Mesenchymal stem cell (in vitro differentiated cells and primary cell): Measurements from ENCODE around the gene CAMK4.

Experiments
- DNase-seq: peaks from one replicate; pipeline ENCODE4 v3.0.0-alpha.2; 2013
- H2AFZ ChIP-seq: one replicate; pipeline ENCODE4 v1.6.1; 2013; ENCODE audit warnings: low read depth, mild to moderate bottlenecking, control low read depth, inconsistent platforms, low read length, moderate library complexity
- H2AK5ac ChIP-seq: 2 replicates; pipeline ENCODE4 v1.6.1; 2013; ENCODE audit warnings: low read length, moderate library complexity, mild to moderate bottlenecking, inconsistent platforms; ENCODE audit not compliant: severe bottlenecking
- H2BK120ac ChIP-seq: one replicate; pipeline ENCODE4 v1.6.1; 2013; ENCODE audit warnings: low read depth, mild to moderate bottlenecking, inconsistent platforms, low read length, moderate library complexity
- H2BK12ac ChIP-seq, 2 experiments: one replicate each; pipeline ENCODE4 v1.6.1; 2013; ENCODE audit warnings: inconsistent platforms in 2 of 2, low read length in 2 of 2, mild to moderate bottlenecking in 2 of 2, moderate library complexity in 2 of 2, control low read depth in 1 of 2
- H2BK15ac ChIP-seq: one replicate; pipeline ENCODE4 v1.6.1; 2013; ENCODE audit warnings: mild to moderate bottlenecking, low read depth, inconsistent platforms; ENCODE audit not compliant: poor library complexity, severe bottlenecking
- H2BK5ac ChIP-seq: 2 replicates; pipeline ENCODE4 v1.6.1; 2013; ENCODE audit warnings: low read depth, mild to moderate bottlenecking, low read length, control low read depth, inconsistent platforms; ENCODE audit not compliant: poor library complexity, severe bottlenecking
- H3K14ac ChIP-seq, 2 experiments: one replicate each; pipeline ENCODE4 v1.6.1; 2013; ENCODE audit warnings: inconsistent platforms in 2 of 2, low read length in 2 of 2, control low read depth in 1 of 2, mild to moderate bottlenecking in 1 of 2, moderate library complexity in 1 of 2
- H3K18ac ChIP-seq, 2 experiments: one replicate each; pipeline ENCODE4 v1.6.1; 2013; ENCODE audit warnings: inconsistent platforms in 2 of 2, low read length in 2 of 2, control low read depth in 1 of 2, low read depth in 1 of 2, mild to moderate bottlenecking in 1 of 2
- H3K23ac ChIP-seq, 2 experiments: one replicate each; pipeline ENCODE4 v1.6.1; 2013; ENCODE audit warnings: inconsistent platforms in 2 of 2, low read length in 2 of 2, mild to moderate bottlenecking in 2 of 2, moderate library complexity in 2 of 2, control low read depth in 1 of 2
- H3K27ac ChIP-seq: 2 replicates; pipeline ENCODE4 v1.5.1; 2013; ENCODE audit warnings: mild to moderate bottlenecking, moderate library complexity, low read length, control low read depth, inconsistent platforms; ENCODE audit not compliant: poor library complexity, severe bottlenecking
- H3K27me3 ChIP-seq, 2 experiments: 2 replicates each; pipeline versions ENCODE4 v1.6.1 to v1.7.0; 2013; ENCODE audit warnings: low read length in 2 of 2, mild to moderate bottlenecking in 2 of 2, moderate library complexity in 2 of 2, control low read depth in 1 of 2, inconsistent platforms in 1 of 2; ENCODE audit not compliant: control insufficient read depth in 1 of 2, insufficient read depth in 1 of 2
- H3K36me3 ChIP-seq, 2 experiments: 2 replicates each; pipeline versions ENCODE4 v1.6.1 to v1.7.0; 2013; ENCODE audit warnings: low read length in 2 of 2, control low read depth in 1 of 2, inconsistent platforms in 1 of 2, low read depth in 1 of 2, mild to moderate bottlenecking in 1 of 2; ENCODE audit not compliant: insufficient read depth in 2 of 2, control insufficient read depth in 1 of 2
- H3K4ac ChIP-seq, 2 experiments: one replicate each; pipeline ENCODE4 v1.6.1; 2013; ENCODE audit warnings: inconsistent platforms in 2 of 2, low read length in 2 of 2, mild to moderate bottlenecking in 2 of 2, moderate library complexity in 2 of 2, control low read depth in 1 of 2, low read depth in 1 of 2
- H3K4me1 ChIP-seq: 2 replicates; pipeline ENCODE4 v1.6.1; 2013; ENCODE audit warnings: low read depth, low read length, control low read depth; ENCODE audit not compliant: control insufficient read depth, insufficient read depth
- H3K4me2 ChIP-seq: 2 replicates; pipeline ENCODE4 v1.6.1; 2013; ENCODE audit warnings: low read length, mild to moderate bottlenecking, inconsistent platforms; ENCODE audit not compliant: poor library complexity, severe bottlenecking
- H3K4me3 ChIP-seq, 2 experiments: 2 replicates each; pipeline versions ENCODE4 v1.5.1 to v1.7.0; 2013; ENCODE audit warnings: low read length in 2 of 2, mild to moderate bottlenecking in 2 of 2, control low read depth in 1 of 2, low read depth in 1 of 2; ENCODE audit not compliant: insufficient read depth in 1 of 2
- H3K79me1 ChIP-seq: replicated peaks from 2 replicates; pipeline ENCODE4 v1.6.1; 2013; ENCODE audit warnings: mild to moderate bottlenecking, control low read depth, low read length, inconsistent platforms; ENCODE audit not compliant: poor library complexity, severe bottlenecking
- H3K9ac ChIP-seq: 2 replicates; pipeline ENCODE4 v1.7.0; 2013; ENCODE audit warnings: mild to moderate bottlenecking, low read length, moderate library complexity
- H3K9me3 ChIP-seq: 2 replicates; pipeline ENCODE4 v1.7.0; 2013; ENCODE audit warnings: mild to moderate bottlenecking, low read length; ENCODE audit not compliant: control insufficient read depth
- H4K8ac ChIP-seq: one replicate; pipeline ENCODE4 v1.6.1; 2013; ENCODE audit warnings: inconsistent platforms, mild to moderate bottlenecking, low read length, moderate library complexity
- H4K91ac ChIP-seq: one replicate; pipeline ENCODE4 v1.6.1; 2013; ENCODE audit warnings: mild to moderate bottlenecking, low read length, inconsistent platforms
- WGBS: methylation state at CpG from one replicate; pipeline ENCODE4 v1.1.7; 2013; ENCODE audit warnings: mixed read lengths; 5-methylcytosine and 5-hydroxymethylcytosine counted together

CAMK4 gene

DNA sequence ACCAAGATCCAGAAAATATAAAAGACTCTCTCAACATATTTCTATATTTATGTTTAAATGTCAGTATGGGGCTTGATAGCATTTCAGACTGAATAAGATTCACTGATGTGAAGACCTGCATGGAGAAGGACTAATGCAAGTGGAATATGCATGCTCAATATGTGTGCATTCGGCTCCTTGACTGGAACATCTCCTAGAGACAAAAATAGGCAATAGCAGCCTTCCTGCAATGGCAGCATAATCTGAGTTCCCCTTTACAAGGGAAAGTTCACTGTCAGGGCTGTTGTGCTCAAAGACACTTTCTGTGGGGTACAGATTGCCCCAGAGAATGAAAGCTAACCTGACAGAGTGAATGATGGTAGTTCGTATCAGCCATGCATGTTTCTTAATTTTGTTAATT lies 245.7 kb downstream of the CAMK4 start:
- Histone ChIP-seq H2BK5ac (no peak overlapping the region), H3K36me3 (no peaks in the 10 kb centered on the region), H4K91ac (no peak overlapping the region), H2AK5ac (no peak overlapping the region), H3K79me1 (no peaks in the 10 kb centered on the region), H3K9ac (no peak overlapping the region), H2BK12ac (peak overlapping the region in 1 of 2 experiments; percentile 11), H2AFZ (no peak overlapping the region), H4K8ac (no peak overlapping the region), H3K4ac (no peak overlapping the region), H3K4me3 (no peak overlapping the region), H3K27ac (no peak overlapping the region), H3K27me3 (no peaks in the 10 kb centered on the region), H3K4me2 (no peak overlapping the region), H3K9me3 (no peaks in the 10 kb centered on the region), H3K18ac (no peak overlapping the region), H3K14ac (no peak overlapping the region), H2BK15ac (no peak overlapping the region), H3K4me1 (no peaks in the 10 kb centered on the region), H3K23ac (no peak overlapping the region), H2BK120ac (no peak overlapping the region)
- 63% methylated on average over 1 of the region's 2 CpGs for WGBS
- DNase-seq = no peak

DNA sequence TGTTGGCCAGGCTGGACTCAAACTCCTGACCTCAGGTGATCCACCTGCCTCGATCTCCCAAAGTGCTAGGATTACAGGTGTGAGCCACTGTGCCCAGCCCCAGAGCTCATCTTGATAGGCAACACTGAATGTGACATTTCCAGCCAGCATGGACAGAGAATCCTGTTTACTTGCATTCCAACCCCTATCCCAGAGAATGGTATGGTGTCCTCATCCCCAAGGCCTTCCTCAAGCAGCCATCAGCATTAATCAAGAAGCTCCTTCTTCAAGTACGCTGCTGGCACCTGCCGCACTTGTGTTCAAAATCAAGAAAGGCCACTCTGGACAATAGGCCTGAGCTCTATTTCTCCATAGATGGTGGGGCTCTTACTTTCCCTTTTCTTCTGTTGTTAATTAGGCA lies 247.9 kb downstream of the CAMK4 start:
- Histone ChIP-seq H4K8ac (no peak overlapping the region), H3K4me1 (no peaks in the 10 kb centered on the region), H3K4ac (peak overlapping the region in 1 of 2 experiments; percentile 24), H3K79me1 (no peaks in the 10 kb centered on the region), H3K4me2 (no peak overlapping the region), H3K36me3 (no peaks in the 10 kb centered on the region), H3K9me3 (no peaks in the 10 kb centered on the region), H3K18ac (no peak overlapping the region), H3K9ac (no peak overlapping the region), H2AK5ac (no peak overlapping the region), H2BK15ac (no peak overlapping the region), H2BK5ac (no peak overlapping the region), H2AFZ (no peak overlapping the region), H2BK120ac (no peak overlapping the region), H4K91ac (no peak overlapping the region), H2BK12ac (no peak overlapping the region), H3K23ac (no peak overlapping the region), H3K14ac (no peak overlapping the region), H3K4me3 (no peak overlapping the region), H3K27ac (no peak overlapping the region), H3K27me3 (no peaks in the 10 kb centered on the region)
- 96% methylated on average over 3 of the region's 3 CpGs for WGBS
- DNase-seq = no peak

DNA sequence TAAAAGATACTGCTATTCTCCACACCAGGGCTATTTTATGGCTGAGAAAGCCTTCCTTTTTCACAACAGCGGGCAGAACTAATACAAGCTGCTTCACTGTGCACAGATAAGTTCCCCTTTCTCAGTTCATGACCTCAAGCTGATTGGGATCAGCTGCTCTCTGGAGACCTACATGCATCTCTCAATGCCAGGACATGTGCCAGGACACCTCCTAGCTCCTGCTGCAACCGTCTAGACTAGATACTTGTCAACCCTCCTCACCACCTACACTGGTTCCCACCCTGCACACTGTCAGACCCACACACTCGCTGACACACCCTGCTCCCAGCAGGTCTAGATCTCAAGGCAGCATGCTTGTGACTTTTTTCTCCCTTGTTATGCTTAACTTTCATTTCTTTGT lies 248.4 kb downstream of the CAMK4 start:
- H2BK12ac ChIP-seq = peak overlapping the region in 1 of 2 experiments; percentile 2
- H2BK120ac ChIP-seq = no peak overlapping the region
- no peak overlapping the region for H3K14ac ChIP-seq
- no peaks in the 10 kb centered on the region for H3K36me3 ChIP-seq
- DNase-seq = no peak
- H2BK5ac ChIP-seq = no peak overlapping the region
- no peak overlapping the region for H3K23ac ChIP-seq
- no peak overlapping the region for H4K91ac ChIP-seq
- no peak overlapping the region for H3K4me2 ChIP-seq
- no peak overlapping the region for H3K27ac ChIP-seq
- H3K9ac ChIP-seq = no peak overlapping the region
- no peak overlapping the region for H2BK15ac ChIP-seq
- no peak overlapping the region for H3K4ac ChIP-seq
- no peak overlapping the region for H4K8ac ChIP-seq
- no peaks in the 10 kb centered on the region for H3K9me3 ChIP-seq
- H2AFZ ChIP-seq = no peak overlapping the region
- H3K79me1 ChIP-seq = no peaks in the 10 kb centered on the region
- H2AK5ac ChIP-seq = no peak overlapping the region
- no peaks in the 10 kb centered on the region for H3K27me3 ChIP-seq
- no peak overlapping the region for H3K4me3 ChIP-seq
- H3K4me1 ChIP-seq = no peaks in the 10 kb centered on the region
- WGBS = 76% methylated on average over 3 of the region's 3 CpGs
- no peak overlapping the region for H3K18ac ChIP-seq

DNA sequence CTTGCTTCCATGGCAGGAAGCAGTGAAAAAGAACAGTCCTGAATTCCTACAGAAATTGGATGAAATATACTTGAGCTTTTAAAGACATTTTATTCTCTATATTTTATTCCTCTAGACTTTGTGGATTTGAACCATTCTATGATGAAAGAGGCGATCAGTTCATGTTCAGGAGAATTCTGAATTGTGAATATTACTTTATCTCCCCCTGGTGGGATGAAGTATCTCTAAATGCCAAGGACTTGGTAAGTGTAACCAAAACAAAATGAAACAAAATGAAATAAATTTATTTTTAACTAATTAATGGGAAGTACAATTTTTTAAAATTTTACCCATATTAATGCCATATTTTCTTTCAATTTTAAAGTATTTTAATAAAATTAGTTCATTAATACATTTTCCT lies 254.1 kb downstream of the CAMK4 start:
- Histone ChIP-seq H3K4ac (no peak overlapping the region), H2AFZ (no peak overlapping the region)

More for the DNA sequence above, 254.1 kb downstream of the CAMK4 start:
- Histone ChIP-seq H3K4me2 (no peak overlapping the region), H2AK5ac (no peak overlapping the region), H3K9ac (no peak overlapping the region), H3K4me3 (no peak overlapping the region), H3K23ac (no peak overlapping the region), H3K9me3 (no peaks in the 10 kb centered on the region), H4K8ac (no peak overlapping the region), H3K4me1 (no peaks in the 10 kb centered on the region), H3K14ac (no peak overlapping the region), H3K36me3 (no peaks in the 10 kb centered on the region), H3K18ac (no peak overlapping the region), H2BK5ac (no peak overlapping the region), H3K27ac (no peak overlapping the region), H4K91ac (no peak overlapping the region), H2BK120ac (no peak overlapping the region), H3K27me3 (no peaks in the 10 kb centered on the region), H3K79me1 (no peaks in the 10 kb centered on the region), H2BK15ac (no peak overlapping the region), H2BK12ac (no peak overlapping the region)
- 100% methylated on average over 1 of the region's 1 CpG for WGBS
- no peak for DNase-seq
